PC-3 (cell line): Measurements from ENCODE around the gene DERL3. TPM values are rescaled to one million over a fixed set of nuclear protein-coding genes. Genes with fewer than 3 reads are reported as not detected.

Experiments
- ATAC-seq: fragments of 200-7000 bp; cut with Tn5 transposase; 2 replicates; pipeline ENCODE4 v1.9.1; 2020; ENCODE audit warnings: mild to moderate bottlenecking, moderate library complexity
- BruUV-seq: library from RNA; stranded (reverse); fragments of 400-500 nt; replicated peaks from 2 replicates; lab custom pipeline; 2021; lab: Mats Ljungman, UMichigan
- CTCF ChIA-PET: fragments of 300-600 bp; sonication (Branson Sonifier 250); formaldehyde crosslinking; loops from one replicate; lab custom pipeline; 2022; ENCODE audit warnings: antibody characterized with exemption; lab: Charles Lee
- POLR2A ChIA-PET: fragments of 300-600 bp; sonication (Branson Sonifier 250); formaldehyde crosslinking; loops from one replicate; lab custom pipeline; 2022; ENCODE audit warnings: antibody characterized with exemption; ENCODE audit not compliant: unreplicated experiment; lab: Charles Lee
- DNase-seq: peaks from one replicate; pipeline ENCODE4 v3.0.0-alpha.2; 2015
- H2AFZ ChIP-seq: fragments of 300-600 bp; sonication (generic); 2 replicates; pipeline ENCODE4 v1.6.0; 2016; ENCODE audit warnings: antibody characterized with exemption, low read length
- H3F3A ChIP-seq: fragments of 300-600 bp; sonication (generic); one replicate; pipeline ENCODE4 v1.6.0; 2017; ENCODE audit warnings: antibody characterized with exemption, low read length, control low read depth, mild to moderate bottlenecking; ENCODE audit not compliant: unreplicated experiment
- H3K27ac ChIP-seq: fragments of 300-600 bp; sonication (generic); 2 replicates; pipeline ENCODE4 v1.5.1; 2016; ENCODE audit warnings: mild to moderate bottlenecking, low read length
- H3K27me3 ChIP-seq: fragments of 300-600 bp; sonication (generic); 2 replicates; pipeline ENCODE4 v1.6.1; 2016; ENCODE audit warnings: low read length, mixed read lengths
- H3K36me3 ChIP-seq: fragments of 300-600 bp; sonication (generic); 2 replicates; pipeline ENCODE4 v1.6.1; 2016; ENCODE audit warnings: low read depth, mixed run types, low read length, mixed read lengths
- H3K4me1 ChIP-seq: fragments of 300-600 bp; sonication (generic); 2 replicates; pipeline ENCODE4 v1.5.1; 2016; ENCODE audit warnings: low read length; ENCODE audit not compliant: insufficient read depth
- H3K4me2 ChIP-seq: fragments of 300-600 bp; sonication (generic); 2 replicates; pipeline ENCODE4 v1.6.0; 2016; ENCODE audit warnings: low read length
- H3K4me3 ChIP-seq: fragments of 300-600 bp; sonication (generic); 2 replicates; pipeline ENCODE4 v1.5.1; 2016; ENCODE audit warnings: mild to moderate bottlenecking, low read length, mixed read lengths
- H3K79me2 ChIP-seq: fragments of 300-600 bp; sonication (generic); 2 replicates; pipeline ENCODE4 v1.6.1; 2017; ENCODE audit warnings: low read length, mixed read lengths
- H3K9ac ChIP-seq: fragments of 300-600 bp; sonication (generic); 2 replicates; pipeline ENCODE4 v1.6.0; 2016; ENCODE audit warnings: mild to moderate bottlenecking, low read length
- H3K9me2 ChIP-seq: fragments of 300-600 bp; sonication (generic); replicated peaks from 2 replicates; pipeline ENCODE4 v1.6.1; 2016; ENCODE audit warnings: mixed run types, low read length, mixed read lengths
- H3K9me3 ChIP-seq: fragments of 300-600 bp; sonication (generic); 2 replicates; pipeline ENCODE4 v1.6.1; 2016; ENCODE audit warnings: low read length, mixed read lengths
- H4K20me1 ChIP-seq: fragments of 300-600 bp; sonication (generic); 2 replicates; pipeline ENCODE4 v1.6.1; 2016; ENCODE audit warnings: low read length, mixed read lengths
- CTCF ChIP-seq: fragments of 300-600 bp; sonication (generic); conservative IDR thresholded peaks from 2 replicates; pipeline ENCODE4 v1.5.1; 2017; ENCODE audit warnings: antibody characterized with exemption, low read depth, mild to moderate bottlenecking, low read length
- EZH2 ChIP-seq: fragments of 300-600 bp; sonication (generic); IDR thresholded peaks from one replicate; pipeline ENCODE4 v1.6.1; 2017; ENCODE audit warnings: antibody characterized with exemption, mild to moderate bottlenecking, low read length; ENCODE audit not compliant: unreplicated experiment
- EZH2phosphoT487 ChIP-seq: fragments of 300-600 bp; sonication (generic); IDR thresholded peaks from 2 replicates; pipeline ENCODE4 v1.6.1; 2018; ENCODE audit warnings: mild to moderate bottlenecking, antibody characterized with exemption, low read length, borderline replicate concordance
- intact Hi-C: fragments of 100-400 bp; cut with micrococcal nuclease; formaldehyde crosslinking; loops from 2 replicates; pipeline ENCODE4 v1.9.0; 2023
- total RNA-seq: library from RNA; depleted of rRNA; stranded (reverse); fragments of >200 nt; gene quantifications from 2 replicates; pipeline ENCODE4 v1.2.3, GENCODE V29; 2014

Gene DERL3
- total RNA-seq, 1 experiment from 2014 or later = not detected

- CTCF ChIA-PET = interaction anchor here (0.6 to 1.0 kb wide), 8 partner anchors 9 to 257 kb away, joined by 3 to 6 read pairs (median 4); partner anchors contain the start of genes CHCHD10, SMARCB1 and ZNF70
- BruUV-seq = no TSS peak
Measured at GRCh38 chr22:23849009-23850006, 10.5 kb upstream of the DERL3 start.

GRCh38 chr22:23847991-23848864, 9.4 kb upstream of the DERL3 start:
- Histone ChIP-seq H3K27ac (no peak overlapping the region), H3K9me2 (no peaks in the 10 kb centered on the region), H3K4me2 (no peak overlapping the region), H3K4me1 (no peaks in the 10 kb centered on the region), H2AFZ (no peak overlapping the region), H4K20me1 (no peaks in the 10 kb centered on the region), H3K4me3 (no peak overlapping the region), H3K9me3 (no peaks in the 10 kb centered on the region), H3K9ac (no peak overlapping the region), H3K36me3 (no peaks in the 10 kb centered on the region), H3F3A (no peaks in the 10 kb centered on the region), H3K27me3 (no peaks in the 10 kb centered on the region), H3K79me2 (no peaks in the 10 kb centered on the region)
- intact Hi-C loops = loop anchor here (5.0 kb wide), 2 partner anchors 81 to 306 kb away; partner anchors contain the start of gene CHCHD10
- no peak for ATAC-seq
- POLR2A ChIA-PET = no interaction called here
- CTCF ChIA-PET = no interaction called here
- no peak for DNase-seq
- BruUV-seq = no TSS peak
- TF ChIP-seq CTCF = no peak
- no peak for TF ChIP-seq EZH2
- no peak for TF ChIP-seq EZH2phosphoT487

More at GRCh38 chr22:23849009-23850006, 10.5 kb upstream of the DERL3 start:
- no peaks in the 10 kb centered on the region for H3K79me2 ChIP-seq
- no peak overlapping the region for H3K27ac ChIP-seq
- peak; percentile 83 for TF ChIP-seq CTCF
- TF ChIP-seq EZH2phosphoT487 = no peak
- H3K4me3 ChIP-seq = no peak overlapping the region; the same call in 1 of the 2 replicates
- POLR2A ChIA-PET = no interaction called here
- H3K9me3 ChIP-seq = no peaks in the 10 kb centered on the region
- H3K9me2 ChIP-seq = no peaks in the 10 kb centered on the region
- peak; percentile 93 for ATAC-seq
- peak overlapping the region; percentile 87 for H2AFZ ChIP-seq
- no peak overlapping the region for H3K9ac ChIP-seq
- peak overlapping the region; percentile 72 for H3K4me2 ChIP-seq
- H3K36me3 ChIP-seq = no peaks in the 10 kb centered on the region
- DNase-seq = peak; percentile 79
- H3K4me1 ChIP-seq = no peaks in the 10 kb centered on the region
- intact Hi-C loops = loop anchor here (5.0 kb wide), 2 partner anchors 82 to 307 kb away; partner anchors contain the start of gene CHCHD10
- H3K27me3 ChIP-seq = no peaks in the 10 kb centered on the region
- no peaks in the 10 kb centered on the region for H4K20me1 ChIP-seq
- no peaks in the 10 kb centered on the region for H3F3A ChIP-seq
